BJ (cell line): ENCODE measurements around the gene VAV2. TPM values are rescaled to one million over a fixed set of nuclear protein-coding genes. Genes with fewer than 3 reads are reported as not detected.

Experiments used
- CTCF ChIA-PET: fragments of 350-600 bp; formaldehyde crosslinking; extraction: SDS; loops from one replicate; lab custom pipeline; 2021; ENCODE audit warnings: antibody characterized with exemption, inconsistent platforms; lab: Yijun Ruan, JAX
- POLR2A ChIA-PET: fragments of 300-600 bp; sonication (Branson Sonifier 250); formaldehyde crosslinking; extraction: SDS; loops from one replicate; lab custom pipeline; 2021; ENCODE audit warnings: antibody characterized with exemption; lab: Charles Lee
- DNase-seq: peaks from one replicate; pipeline ENCODE4 v3.0.0-alpha.2; 2011; ENCODE audit warnings: low read depth
- H3K27me3 ChIP-seq: 2 replicates; pipeline ENCODE4 v1.6.0; 2011; ENCODE audit warnings: low read length; ENCODE audit not compliant: control insufficient read depth, insufficient read depth
- H3K36me3 ChIP-seq: 2 replicates; pipeline ENCODE4 v1.5.1; 2011; ENCODE audit warnings: low read length; ENCODE audit not compliant: control insufficient read depth, insufficient read depth
- H3K4me3 ChIP-seq: 2 replicates; pipeline ENCODE4 v1.5.1; 2011; ENCODE audit warnings: low read depth, mild to moderate bottlenecking, control low read depth, low read length
- polyA plus RNA-seq: library from polyadenylated mRNA; depleted of rRNA; stranded (reverse); fragments of >200 nt; gene quantifications from 2 replicates; pipeline ENCODE4 v1.2.3, GENCODE V29; 2011
- TF ChIP-seq, protein P1 (sequence below): IDR thresholded peaks from 2 replicates; pipeline ENCODE4 v1.5.1; 2011; ENCODE audit warnings: low read depth, mild to moderate bottlenecking, control low read depth, inconsistent platforms, low read length, moderate library complexity; ENCODE audit not compliant: insufficient read depth

VAV2 gene
- polyA plus RNA-seq, 1 experiment = 9.9 TPM

DNA sequence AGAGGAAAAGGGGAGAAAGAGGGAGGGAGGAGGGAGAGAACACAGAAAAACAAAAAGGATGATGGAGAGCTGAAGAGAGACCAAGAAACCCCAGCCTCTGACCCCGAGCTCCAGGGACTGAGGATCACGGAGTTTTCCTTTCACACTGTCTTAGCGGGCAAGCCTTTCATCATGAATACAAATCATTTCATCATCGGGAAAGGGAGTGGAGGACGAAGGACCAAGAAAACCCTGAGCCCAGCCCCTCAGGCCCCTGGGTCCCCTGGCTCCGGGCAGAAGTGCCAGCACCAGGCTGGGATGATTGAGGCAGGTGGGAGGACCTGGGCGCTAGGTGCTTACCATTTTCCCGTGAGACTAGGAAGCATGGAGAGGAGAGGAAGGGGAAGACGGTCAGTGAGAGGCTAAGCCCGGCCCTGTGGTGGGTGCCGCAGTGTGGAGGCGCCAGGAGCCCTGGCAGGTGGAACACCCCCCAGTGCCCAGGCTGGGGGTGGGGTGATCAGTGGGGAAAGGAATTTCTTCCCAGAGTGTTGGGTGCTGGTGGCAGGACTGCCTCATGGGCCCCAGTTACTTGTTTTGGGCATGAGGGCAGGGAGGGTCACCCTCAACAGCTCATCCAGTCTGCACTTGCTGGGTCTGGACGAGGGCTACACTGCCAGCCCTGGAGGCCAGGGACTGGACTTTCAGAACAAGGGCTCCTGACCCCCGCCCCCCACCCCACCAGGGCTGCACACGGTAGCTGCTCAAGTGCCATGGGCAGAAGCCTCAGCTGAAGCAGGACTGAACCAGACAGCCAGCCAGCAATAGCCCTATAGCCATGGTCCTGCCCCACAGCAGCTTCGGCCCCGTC lies 205.0 kb downstream of the VAV2 start:
- CTCF ChIA-PET = interaction anchor here (0.7 to 15.7 kb wide), 2 partner anchors 10 to 208 kb away, joined by 3 to 221 read pairs; no protein-coding TSS in a partner anchor

DNA sequence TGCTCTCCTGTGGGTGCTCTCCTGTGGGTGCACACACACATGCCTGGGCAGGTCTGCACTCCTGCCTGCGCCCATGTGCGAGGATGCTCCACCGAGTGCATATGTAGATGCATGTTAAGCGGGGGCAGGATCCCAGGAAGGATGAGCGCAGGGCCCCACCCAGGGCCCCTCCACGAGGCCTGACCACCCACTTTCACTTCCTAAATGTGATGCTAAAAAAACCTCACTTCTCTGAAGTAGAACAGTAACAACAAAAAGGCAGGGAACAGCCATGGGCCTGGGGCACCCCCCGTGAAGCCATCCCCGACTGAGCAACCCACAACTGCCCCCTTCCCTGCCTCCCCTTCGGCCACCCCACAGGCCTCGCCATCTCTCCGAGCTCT lies 205.8 kb downstream of the VAV2 start:
- TF ChIP-seq, protein P1, sequence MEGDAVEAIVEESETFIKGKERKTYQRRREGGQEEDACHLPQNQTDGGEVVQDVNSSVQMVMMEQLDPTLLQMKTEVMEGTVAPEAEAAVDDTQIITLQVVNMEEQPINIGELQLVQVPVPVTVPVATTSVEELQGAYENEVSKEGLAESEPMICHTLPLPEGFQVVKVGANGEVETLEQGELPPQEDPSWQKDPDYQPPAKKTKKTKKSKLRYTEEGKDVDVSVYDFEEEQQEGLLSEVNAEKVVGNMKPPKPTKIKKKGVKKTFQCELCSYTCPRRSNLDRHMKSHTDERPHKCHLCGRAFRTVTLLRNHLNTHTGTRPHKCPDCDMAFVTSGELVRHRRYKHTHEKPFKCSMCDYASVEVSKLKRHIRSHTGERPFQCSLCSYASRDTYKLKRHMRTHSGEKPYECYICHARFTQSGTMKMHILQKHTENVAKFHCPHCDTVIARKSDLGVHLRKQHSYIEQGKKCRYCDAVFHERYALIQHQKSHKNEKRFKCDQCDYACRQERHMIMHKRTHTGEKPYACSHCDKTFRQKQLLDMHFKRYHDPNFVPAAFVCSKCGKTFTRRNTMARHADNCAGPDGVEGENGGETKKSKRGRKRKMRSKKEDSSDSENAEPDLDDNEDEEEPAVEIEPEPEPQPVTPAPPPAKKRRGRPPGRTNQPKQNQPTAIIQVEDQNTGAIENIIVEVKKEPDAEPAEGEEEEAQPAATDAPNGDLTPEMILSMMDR = no peak
- CTCF ChIA-PET = interaction anchor here (0.5 to 15.7 kb wide), 3 partner anchors 10 to 1893 kb away, joined by 3 to 221 read pairs (median 3); no protein-coding TSS in a partner anchor
- no peak for DNase-seq
- H3K4me3 ChIP-seq = no peak overlapping the region
- no peaks in the 10 kb centered on the region for H3K27me3 ChIP-seq
- POLR2A ChIA-PET = no interaction called here
- peaks cover 21% of the 10 kb centered on the region for H3K36me3 ChIP-seq

More for the DNA sequence above, 205.0 kb downstream of the VAV2 start:
- DNase-seq = no peak
- POLR2A ChIA-PET = interaction anchor here (0.6 kb wide), 1 partner anchor 219 kb away, joined by 4 read pairs; no protein-coding TSS in a partner anchor
- TF ChIP-seq, protein P1 = no peak
- Histone ChIP-seq H3K4me3 (no peak overlapping the region), H3K36me3 (peaks cover 25% of the 10 kb centered on the region), H3K27me3 (no peaks in the 10 kb centered on the region)

DNA sequence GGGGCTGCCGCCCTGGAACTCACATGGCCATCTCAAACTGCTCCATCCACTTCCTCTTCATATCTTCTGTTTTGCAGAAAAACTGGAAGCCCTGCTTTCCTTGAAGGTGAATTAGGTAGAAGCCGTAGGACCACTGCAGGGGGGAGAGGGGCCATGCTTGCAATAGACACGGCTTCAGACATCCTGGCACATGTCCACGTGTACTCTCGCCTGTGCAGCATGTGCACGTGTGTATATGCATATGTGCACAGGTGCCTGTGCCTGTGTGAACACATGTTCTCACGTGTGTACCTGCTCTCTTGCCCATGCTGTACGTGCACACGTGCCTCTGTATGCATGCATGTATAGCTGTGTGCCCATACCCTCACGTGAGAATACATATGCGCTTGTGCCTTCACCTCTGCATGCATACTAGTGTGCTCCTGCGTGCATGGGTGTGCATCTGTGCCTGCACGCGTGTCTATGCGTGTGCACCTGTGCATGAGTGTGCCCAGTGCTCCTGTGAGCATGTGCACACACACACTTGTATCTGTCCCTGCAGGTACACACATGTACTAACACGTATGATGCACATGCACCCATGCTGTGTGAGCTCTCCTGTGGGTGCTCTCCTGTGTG lies 206.3 kb downstream of the VAV2 start:
- ChIA-PET POLR2A (no interaction called here), CTCF (interaction anchor here (0.5 to 15.7 kb wide), 2 partner anchors 209 to 1893 kb away, joined by 3 to 221 read pairs; no protein-coding TSS in a partner anchor)
- Histone ChIP-seq H3K27me3 (no peaks in the 10 kb centered on the region), H3K4me3 (no peak overlapping the region), H3K36me3 (peaks cover 19% of the 10 kb centered on the region)
- no peak for DNase-seq
- TF ChIP-seq, protein P1 = no peak

DNA sequence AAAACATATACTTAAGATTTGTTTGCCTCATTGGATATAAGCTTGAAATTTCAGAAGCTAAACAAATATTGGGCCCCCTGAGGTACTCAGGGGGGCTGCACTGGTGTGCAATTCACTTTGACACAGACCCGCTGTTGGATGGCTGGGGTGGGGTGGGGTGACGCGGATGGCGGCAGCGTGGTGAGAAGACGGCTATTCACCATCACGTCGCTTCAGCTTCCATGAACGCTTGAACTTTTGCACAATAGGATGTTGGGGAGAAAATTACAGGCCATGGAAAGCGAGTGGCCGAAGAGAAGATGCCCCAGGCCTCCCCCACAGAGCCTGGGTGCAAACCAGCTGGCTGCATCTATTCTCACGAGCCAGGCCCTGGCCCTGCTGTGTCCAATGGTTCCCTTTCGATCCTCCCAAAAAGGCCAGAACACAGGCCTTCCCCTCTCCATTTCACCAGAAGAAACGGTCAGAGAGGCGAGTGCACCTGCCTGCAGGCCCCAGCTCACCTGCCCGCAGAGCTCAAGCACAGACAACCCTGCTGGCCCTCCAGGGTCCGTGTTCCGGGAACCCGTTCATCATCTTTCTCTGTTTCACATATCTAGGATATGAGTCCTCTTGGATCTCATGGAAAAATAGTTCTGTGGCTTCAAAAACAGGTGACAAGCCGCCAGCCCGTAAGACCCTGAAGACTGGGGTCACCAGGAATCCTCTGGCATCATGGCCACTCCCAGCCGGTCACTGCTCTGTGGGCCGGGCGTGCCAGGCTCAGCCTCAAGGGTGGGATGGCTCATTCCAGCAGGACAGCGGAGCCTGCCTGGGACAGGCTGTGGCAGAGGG lies 207.2 kb downstream of the VAV2 start:
- ChIA-PET POLR2A (no interaction called here), CTCF (interaction anchor here (1.2 to 15.7 kb wide), 2 partner anchors 11 to 210 kb away, joined by 3 to 221 read pairs; no protein-coding TSS in a partner anchor)
- Histone ChIP-seq H3K27me3 (no peaks in the 10 kb centered on the region), H3K4me3 (no peak overlapping the region), H3K36me3 (peaks cover 19% of the 10 kb centered on the region)
- no peak for DNase-seq
- TF ChIP-seq, protein P1 = no peak
